Loucy (cell line): ENCODE measurements around the gene RNF11.

Source experiments
- EZH2phosphoT487 ChIP-seq: fragments of 200-600 bp; IDR thresholded peaks from 2 replicates; pipeline ENCODE4 v1.6.1; 2018; ENCODE audit warnings: antibody characterized with exemption, mild to moderate bottlenecking, moderate library complexity, borderline replicate concordance
- TF ChIP-seq, protein P1 (sequence below): fragments of 200-600 bp; sonication (generic); conservative IDR thresholded peaks from 2 replicates; pipeline ENCODE4 v1.5.1; 2014; ENCODE audit warnings: mild to moderate bottlenecking, antibody characterized with exemption, low read length

DNA sequence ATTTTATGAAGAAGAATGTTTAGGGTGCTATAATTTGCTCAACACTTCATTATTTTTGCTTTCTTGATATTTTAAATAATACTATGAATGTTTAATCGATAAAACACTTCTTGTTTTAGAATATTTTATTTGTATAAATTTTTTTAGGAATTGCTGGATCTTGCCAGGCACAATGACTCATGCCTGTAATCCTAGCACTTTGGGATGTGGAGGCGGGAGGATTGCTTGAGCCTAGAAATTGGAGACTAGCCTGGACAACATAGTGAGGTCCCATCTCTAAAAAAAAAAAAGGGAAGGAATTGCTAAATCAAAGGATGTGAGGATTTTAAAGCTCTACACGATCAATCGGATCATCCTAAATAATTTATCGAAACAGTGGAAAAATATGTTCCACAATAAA, 17.6 kb downstream of the RNF11 start:
- TF ChIP-seq, protein P1, sequence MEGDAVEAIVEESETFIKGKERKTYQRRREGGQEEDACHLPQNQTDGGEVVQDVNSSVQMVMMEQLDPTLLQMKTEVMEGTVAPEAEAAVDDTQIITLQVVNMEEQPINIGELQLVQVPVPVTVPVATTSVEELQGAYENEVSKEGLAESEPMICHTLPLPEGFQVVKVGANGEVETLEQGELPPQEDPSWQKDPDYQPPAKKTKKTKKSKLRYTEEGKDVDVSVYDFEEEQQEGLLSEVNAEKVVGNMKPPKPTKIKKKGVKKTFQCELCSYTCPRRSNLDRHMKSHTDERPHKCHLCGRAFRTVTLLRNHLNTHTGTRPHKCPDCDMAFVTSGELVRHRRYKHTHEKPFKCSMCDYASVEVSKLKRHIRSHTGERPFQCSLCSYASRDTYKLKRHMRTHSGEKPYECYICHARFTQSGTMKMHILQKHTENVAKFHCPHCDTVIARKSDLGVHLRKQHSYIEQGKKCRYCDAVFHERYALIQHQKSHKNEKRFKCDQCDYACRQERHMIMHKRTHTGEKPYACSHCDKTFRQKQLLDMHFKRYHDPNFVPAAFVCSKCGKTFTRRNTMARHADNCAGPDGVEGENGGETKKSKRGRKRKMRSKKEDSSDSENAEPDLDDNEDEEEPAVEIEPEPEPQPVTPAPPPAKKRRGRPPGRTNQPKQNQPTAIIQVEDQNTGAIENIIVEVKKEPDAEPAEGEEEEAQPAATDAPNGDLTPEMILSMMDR = no peak
- no peak for TF ChIP-seq EZH2phosphoT487
